Adipocyte (in vitro differentiated cells): ENCODE results near the gene TGIF2.
A peak's percentile ranks its signal among the peaks of the same experiment; 100 is the strongest.

ENCODE experiments used
- DNase-seq: peaks from one replicate; pipeline ENCODE4 v3.0.0-alpha.2; 2015; ENCODE audit warnings: low read depth
- H3K27me3 ChIP-seq: replicated peaks from 2 replicates; pipeline ENCODE4 v1.7.0; 2013; ENCODE audit warnings: mild to moderate bottlenecking, low read length, moderate library complexity; ENCODE audit not compliant: control insufficient read depth, insufficient read depth
- H3K36me3 ChIP-seq: 2 replicates; pipeline ENCODE4 v1.7.0; 2013; ENCODE audit warnings: low read length, mild to moderate bottlenecking, moderate library complexity; ENCODE audit not compliant: control insufficient read depth, insufficient read depth, severe bottlenecking
- H3K4me1 ChIP-seq: 2 replicates; pipeline ENCODE4 v1.7.0; 2013; ENCODE audit warnings: mild to moderate bottlenecking, low read length, moderate library complexity; ENCODE audit not compliant: control insufficient read depth, insufficient read depth
- H3K4me3 ChIP-seq: 2 replicates; pipeline ENCODE4 v1.7.0; 2013; ENCODE audit warnings: mild to moderate bottlenecking, low read length, moderate library complexity
- H3K9ac ChIP-seq: 2 replicates; pipeline ENCODE4 v1.7.0; 2013; ENCODE audit warnings: mild to moderate bottlenecking, low read length, moderate library complexity
- H3K9me3 ChIP-seq: 2 replicates; pipeline ENCODE4 v1.7.0; 2013; ENCODE audit warnings: mild to moderate bottlenecking, low read length, moderate library complexity; ENCODE audit not compliant: control insufficient read depth

TGIF2 gene

DNA sequence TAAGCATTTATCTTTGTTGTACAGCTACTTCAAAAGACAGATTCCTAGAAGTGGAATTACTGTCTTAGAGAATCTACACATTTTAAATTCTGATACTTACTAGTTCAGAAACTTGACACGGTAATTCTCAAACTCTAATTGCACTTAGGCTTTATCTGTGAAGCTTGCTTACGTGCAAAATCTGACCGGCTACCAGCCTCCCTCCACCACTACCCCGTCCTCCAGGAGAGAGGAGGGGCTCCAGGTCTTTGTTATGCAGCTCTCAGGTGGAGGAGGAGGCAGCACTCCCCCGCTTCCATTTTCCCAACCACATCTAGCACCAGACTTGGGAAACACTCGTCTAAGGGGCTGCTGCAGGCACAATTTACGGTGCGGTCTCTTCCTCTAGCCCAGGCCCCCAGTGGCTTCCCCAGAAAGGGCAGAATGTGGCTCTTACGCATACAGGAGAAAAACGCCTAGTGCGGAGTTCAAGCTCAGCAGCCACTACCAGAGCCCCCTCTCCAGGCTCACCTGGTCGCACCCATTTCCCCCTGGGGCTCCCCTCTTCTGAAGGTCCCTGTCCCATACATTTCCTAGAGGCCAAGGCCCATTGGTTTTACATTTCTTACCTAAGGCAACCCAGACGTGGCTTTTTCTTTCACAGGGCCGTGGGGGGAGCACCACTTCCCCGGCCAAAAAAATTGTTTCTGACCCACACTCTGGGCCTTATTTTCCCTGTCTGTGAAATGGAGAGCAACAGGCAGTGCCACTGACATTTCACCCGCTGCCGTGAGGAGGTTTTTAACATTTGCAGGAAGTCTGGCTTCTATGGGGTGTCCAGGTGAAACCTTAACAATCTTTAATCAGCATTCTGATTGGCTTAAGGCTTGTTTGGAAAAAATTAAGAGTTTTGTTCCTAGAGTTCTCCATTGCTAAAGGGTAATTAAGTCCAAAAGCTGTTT lies 1.6 kb upstream of the TGIF2 start:
- Histone ChIP-seq H3K27me3 (no peaks in the 10 kb centered on the region), H3K36me3 (no peaks in the 10 kb centered on the region), H3K9me3 (no peaks in the 10 kb centered on the region), H3K9ac (no peak overlapping the region), H3K4me1 (peaks cover 11% of the 10 kb centered on the region), H3K4me3 (no peak overlapping the region)
- DNase-seq, result no peak

DNA sequence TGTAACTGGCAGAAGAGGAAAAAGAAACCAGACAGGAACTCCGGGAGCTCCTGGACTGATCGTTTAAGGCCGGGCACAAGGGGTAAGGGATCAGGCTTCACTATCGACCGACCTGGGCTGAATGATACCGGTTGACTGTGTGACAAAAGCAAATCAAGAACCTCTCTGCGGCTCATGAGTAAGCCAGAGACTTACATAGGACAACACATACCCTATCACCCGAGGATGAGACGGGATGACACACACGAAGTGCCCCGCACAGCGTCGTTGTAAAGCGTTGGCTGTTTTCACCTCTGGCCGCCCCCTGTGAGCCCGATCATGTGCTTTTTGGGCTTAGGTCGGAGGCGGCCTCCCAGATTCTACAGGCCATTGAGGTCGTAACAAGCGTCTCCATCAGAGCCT lies 695 bp upstream of the TGIF2 start:
- DNase-seq, result no peak
- Histone ChIP-seq H3K36me3 (no peaks in the 10 kb centered on the region), H3K9ac (peak overlapping the region; percentile 72), H3K4me3 (peak overlapping the region; percentile 77), H3K4me1 (peaks cover 11% of the 10 kb centered on the region), H3K9me3 (no peaks in the 10 kb centered on the region), H3K27me3 (no peaks in the 10 kb centered on the region)

DNA sequence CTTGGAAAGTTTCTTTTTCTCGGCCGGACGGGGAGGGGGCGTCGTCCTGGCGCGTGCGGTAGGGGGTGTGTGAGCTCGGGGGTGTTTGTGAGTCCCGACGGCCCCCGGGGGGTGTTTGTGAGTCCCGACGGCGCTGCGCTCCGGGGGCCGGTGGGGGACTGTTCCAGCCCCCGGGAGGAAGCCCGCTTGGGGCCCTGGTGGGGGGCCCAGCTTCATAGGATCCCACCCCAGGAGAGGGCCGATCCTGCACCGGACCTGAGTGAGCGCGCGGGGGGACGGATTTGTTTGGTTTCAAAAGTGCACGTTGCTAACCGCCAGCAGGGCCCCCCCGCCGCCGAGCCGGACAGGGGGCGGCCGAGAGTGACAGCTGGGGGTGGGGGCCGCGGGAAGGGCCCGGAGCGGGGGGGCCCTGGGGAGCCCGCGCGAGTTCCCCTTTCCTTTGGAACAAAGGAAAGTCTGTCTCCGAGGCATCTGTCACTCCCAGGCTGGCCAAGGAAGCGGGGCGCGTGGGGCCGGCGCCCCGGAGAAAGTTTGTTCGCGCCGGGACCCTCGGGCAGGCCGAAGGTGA lies 485 bp downstream of the TGIF2 start:
- Histone ChIP-seq H3K27me3 (no peaks in the 10 kb centered on the region), H3K9me3 (no peaks in the 10 kb centered on the region)
- peak; percentile 56 for DNase-seq

DNA sequence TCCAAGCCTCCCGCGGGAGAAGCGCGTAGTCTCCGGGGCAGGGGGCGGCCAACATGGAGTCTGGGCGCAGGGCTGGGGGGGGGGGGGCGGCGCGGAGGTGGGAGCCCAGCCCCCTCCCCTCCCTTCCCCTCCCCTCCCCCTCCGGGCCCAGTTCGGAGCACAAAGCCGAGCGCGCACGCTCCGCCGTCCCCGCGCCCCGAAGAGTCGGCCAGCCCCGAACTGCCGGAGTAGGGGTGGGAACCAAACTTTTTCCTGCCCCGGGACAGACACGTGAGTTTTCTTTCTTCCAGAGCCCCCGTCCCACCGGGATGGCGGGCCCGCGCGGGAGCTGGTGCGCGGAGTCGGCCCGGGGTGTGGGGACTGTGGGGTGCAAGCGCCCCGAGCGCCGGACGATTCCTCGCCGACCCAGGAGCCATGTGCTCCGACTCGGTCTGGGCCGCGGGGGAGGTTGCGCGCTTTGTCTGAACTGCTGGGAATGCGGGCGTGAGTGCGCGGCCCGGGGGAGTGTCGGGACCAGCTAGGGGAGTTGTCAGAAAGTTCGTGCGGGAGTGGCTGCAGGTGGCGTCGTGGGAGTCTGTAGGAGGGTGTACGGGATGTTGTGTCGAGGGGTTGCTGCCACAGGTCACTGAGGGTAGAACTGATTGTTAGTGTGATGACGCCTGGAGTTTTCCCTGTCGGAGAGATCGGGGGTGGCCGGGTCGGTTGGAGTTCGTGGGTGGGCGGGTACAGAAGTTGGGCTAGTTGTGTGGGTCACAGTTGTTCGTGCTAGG lies 1.2 kb downstream of the TGIF2 start:
- Histone ChIP-seq H3K27me3 (no peaks in the 10 kb centered on the region), H3K4me1 (peaks cover 11% of the 10 kb centered on the region), H3K36me3 (no peaks in the 10 kb centered on the region), H3K9me3 (no peaks in the 10 kb centered on the region), H3K9ac (peak overlapping the region; percentile 72), H3K4me3 (peak overlapping the region; percentile 77)
- DNase-seq, result peak; percentile 78

More for the DNA sequence above, 485 bp downstream of the TGIF2 start:
- Histone ChIP-seq H3K36me3 (no peaks in the 10 kb centered on the region), H3K4me1 (peaks cover 11% of the 10 kb centered on the region), H3K9ac (peak overlapping the region; percentile 72), H3K4me3 (peak overlapping the region; percentile 77)

DNA sequence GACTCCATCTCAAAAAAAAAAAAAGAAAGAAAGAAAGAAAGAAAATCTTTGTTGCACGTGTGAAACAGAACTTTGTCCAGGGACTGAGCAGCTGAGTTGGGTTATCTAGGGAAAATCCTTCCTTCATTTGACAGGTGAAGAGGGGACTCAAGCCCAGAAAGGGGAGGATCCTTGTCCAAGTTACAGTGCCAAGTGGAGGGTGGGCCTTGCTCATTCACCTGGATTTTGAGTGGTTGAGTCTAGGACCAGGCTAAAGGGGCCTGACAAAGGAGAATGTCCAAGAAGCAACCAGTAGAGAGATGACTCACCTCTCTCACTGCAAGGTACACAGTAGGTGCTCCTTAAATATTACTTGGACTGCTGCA lies 2.7 kb downstream of the TGIF2 start:
- H3K27me3 ChIP-seq, result no peaks in the 10 kb centered on the region
- peaks cover 11% of the 10 kb centered on the region for H3K4me1 ChIP-seq
- H3K36me3 ChIP-seq, result no peaks in the 10 kb centered on the region
- no peak overlapping the region for H3K9ac ChIP-seq
- no peak overlapping the region for H3K4me3 ChIP-seq
- DNase-seq, result no peak
- no peaks in the 10 kb centered on the region for H3K9me3 ChIP-seq

DNA sequence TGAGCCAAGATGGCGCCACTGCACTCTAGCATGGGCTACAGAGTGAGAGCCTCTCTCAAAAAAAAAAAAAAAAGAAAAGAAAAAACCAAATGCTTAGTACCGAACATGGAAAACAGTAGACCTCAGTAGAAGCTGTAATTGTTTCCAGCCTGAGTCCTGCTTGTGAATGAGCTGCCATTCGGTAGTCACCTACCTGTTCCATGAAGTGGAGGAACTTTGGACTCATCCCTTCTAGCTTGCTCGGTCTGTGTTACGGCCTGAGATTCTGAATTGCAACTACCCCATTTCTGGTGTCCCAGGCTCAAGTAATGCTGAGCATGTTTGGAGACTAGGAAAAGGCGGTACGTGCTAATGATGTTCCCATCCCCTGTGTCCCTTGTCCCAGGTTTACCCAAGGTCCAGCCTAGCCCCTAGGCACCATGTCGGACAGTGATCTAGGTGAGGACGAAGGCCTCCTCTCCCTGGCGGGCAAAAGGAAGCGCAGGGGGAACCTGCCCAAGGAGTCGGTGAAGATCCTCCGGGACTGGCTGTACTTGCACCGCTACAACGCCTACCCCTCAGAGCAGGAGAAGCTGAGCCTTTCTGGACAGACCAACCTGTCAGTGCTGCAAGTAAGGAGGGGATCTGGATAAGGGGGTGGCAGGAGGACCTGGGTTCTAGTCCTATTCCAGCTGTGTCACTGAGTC lies 5.1 kb downstream of the TGIF2 start:
- H3K9me3 ChIP-seq, result no peaks in the 10 kb centered on the region
- DNase-seq, result no peak
- no peaks in the 10 kb centered on the region for H3K36me3 ChIP-seq
- no peak overlapping the region for H3K4me3 ChIP-seq
- H3K9ac ChIP-seq, result no peak overlapping the region
- no peaks in the 10 kb centered on the region for H3K27me3 ChIP-seq
- H3K4me1 ChIP-seq, result peaks cover 7% of the 10 kb centered on the region

DNA sequence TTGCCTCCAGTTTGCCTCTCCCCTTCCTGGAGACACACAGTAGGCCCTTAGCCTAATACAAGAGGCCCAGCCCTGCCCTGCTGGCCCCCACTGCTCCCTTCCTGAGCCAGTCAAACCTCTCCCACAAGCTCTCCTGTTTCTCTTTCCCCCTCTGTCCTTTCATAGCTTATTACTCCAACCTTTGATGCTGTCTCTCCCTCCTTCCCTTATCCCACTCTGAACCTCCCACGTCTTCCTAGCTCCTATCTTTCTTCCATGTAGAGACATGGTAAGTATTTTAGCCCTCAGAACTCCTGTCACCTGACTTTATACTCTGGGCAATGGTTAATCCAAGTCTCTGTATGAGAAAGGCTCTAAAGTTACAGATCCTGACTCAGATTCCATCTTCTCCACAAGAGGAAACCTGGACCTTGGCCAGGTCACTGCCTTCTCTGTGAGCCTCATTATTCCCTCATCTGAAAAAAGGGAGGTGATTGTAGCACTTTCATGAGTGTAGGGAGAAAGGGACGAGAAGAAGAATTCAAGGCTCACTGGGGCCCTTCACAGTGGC lies 6.7 kb downstream of the TGIF2 start:
- DNase-seq, result no peak
- Histone ChIP-seq H3K36me3 (no peaks in the 10 kb centered on the region), H3K4me3 (no peak overlapping the region), H3K9me3 (no peaks in the 10 kb centered on the region), H3K9ac (no peak overlapping the region), H3K4me1 (peaks cover under 1% of the 10 kb centered on the region), H3K27me3 (no peaks in the 10 kb centered on the region)

DNA sequence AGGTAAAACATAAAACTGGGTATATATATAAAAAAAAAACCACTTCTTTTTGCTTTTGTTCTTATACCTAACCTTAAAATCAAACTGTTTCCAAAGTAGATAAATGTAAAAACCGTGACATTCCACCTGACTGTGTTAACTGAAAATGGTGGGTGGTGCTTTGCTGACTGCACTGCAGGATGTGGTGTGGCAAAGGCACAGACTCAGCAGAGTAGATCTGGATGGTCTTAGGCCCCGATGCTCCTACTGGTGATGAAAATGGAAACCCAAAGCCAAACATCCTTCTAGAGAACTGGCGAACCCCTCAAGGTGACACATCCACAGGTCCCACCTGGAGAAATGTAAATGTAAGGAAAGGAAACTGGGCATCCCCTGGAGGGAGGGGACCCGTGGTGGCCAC lies 8.9 kb downstream of the TGIF2 start:
- Histone ChIP-seq H3K9ac (no peak overlapping the region), H3K36me3 (no peaks in the 10 kb centered on the region), H3K27me3 (peaks cover 7% of the 10 kb centered on the region), H3K4me3 (no peak overlapping the region), H3K9me3 (no peaks in the 10 kb centered on the region), H3K4me1 (no peaks in the 10 kb centered on the region)
- DNase-seq, result no peak

DNA sequence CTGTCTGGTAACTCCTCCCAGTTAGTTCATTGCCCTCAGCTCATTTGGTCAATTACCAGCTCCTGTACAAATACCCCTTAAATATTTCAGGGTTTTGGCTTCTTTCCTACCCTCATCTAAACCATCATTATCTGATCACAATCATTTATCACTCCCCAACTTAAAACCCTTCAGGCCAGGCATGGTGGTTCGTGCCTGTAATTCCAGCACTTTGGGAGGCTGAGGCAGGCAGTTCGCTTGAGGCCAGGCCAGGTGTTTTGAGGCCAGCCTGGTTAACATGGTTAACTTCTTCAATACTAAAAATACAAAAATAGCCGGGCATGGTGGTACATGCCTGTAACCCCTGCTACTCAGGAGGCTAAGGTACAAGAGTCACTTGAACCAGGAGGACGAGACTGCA lies 9.4 kb downstream of the TGIF2 start:
- H3K27me3 ChIP-seq, result peaks cover 10% of the 10 kb centered on the region
- no peak overlapping the region for H3K9ac ChIP-seq
- no peaks in the 10 kb centered on the region for H3K9me3 ChIP-seq
- H3K36me3 ChIP-seq, result no peaks in the 10 kb centered on the region
- no peak overlapping the region for H3K4me3 ChIP-seq
- DNase-seq, result no peak
- no peaks in the 10 kb centered on the region for H3K4me1 ChIP-seq

DNA sequence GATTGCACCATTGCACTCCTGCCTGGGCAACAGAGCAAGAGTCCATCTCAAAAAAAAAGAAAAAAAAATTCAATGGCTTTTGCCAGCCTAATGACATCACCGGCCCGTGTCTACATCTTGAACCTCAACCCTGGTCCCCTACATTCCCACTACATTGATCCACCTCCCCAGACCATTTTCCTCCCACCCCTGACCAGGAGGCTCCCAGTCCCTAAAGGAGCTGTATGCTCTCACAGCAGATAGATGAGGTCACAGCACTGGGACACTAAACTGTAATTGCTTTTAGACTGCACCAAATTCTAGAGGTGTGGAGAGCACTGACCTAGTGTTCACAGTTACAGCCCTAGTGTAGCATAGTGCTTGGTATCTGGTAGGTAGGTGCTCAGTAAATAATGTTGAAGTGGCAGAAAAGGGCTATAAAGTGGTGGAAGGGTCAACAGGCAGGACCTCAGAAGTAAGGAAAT lies 10.7 kb downstream of the TGIF2 start:
- no peaks in the 10 kb centered on the region for H3K36me3 ChIP-seq
- DNase-seq, result no peak
- no peaks in the 10 kb centered on the region for H3K9me3 ChIP-seq

More for the DNA sequence above, 10.7 kb downstream of the TGIF2 start:
- Histone ChIP-seq H3K9ac (no peak overlapping the region), H3K27me3 (peaks cover 14% of the 10 kb centered on the region), H3K4me3 (no peak overlapping the region), H3K4me1 (no peaks in the 10 kb centered on the region)
